Right atrium auricular region (tissue), 2 donors: ENCODE results near the gene NOTCH1. TPM values are rescaled to one million over a fixed set of nuclear protein-coding genes. Genes with fewer than 3 reads are reported as not detected.

Source experiments
- DNase-seq: peaks from one replicate; pipeline ENCODE4 v3.0.0-alpha.2; 2019; ENCODE audit warnings: low spot score
- H3K27ac ChIP-seq, 2 donors: fragments of 200-600 bp; sonication (generic); 1 replicate in 1 of 2; 2 replicates in 1 of 2; pipeline ENCODE4 v1.5.1; 2016 to 2019
- H3K27me3 ChIP-seq, 2 donors: fragments of 200-600 bp; sonication (generic); one replicate each; pipeline versions ENCODE4 v1.5.1 to v1.6.0; 2017 to 2019
- H3K36me3 ChIP-seq: fragments of 200-600 bp; sonication (generic); one replicate; pipeline ENCODE4 v1.5.1; 2016
- H3K4me1 ChIP-seq, 2 donors: fragments of 200-600 bp; sonication (generic); one replicate each; pipeline versions ENCODE4 v1.5.1 to v1.6.0; 2017 to 2019
- H3K4me3 ChIP-seq, 2 donors: fragments of 200-600 bp; sonication (generic); 1 replicate in 1 of 2; 2 replicates in 1 of 2; pipeline ENCODE4 v1.5.1; 2017 to 2019; ENCODE audit warnings: mild to moderate bottlenecking in 1 of 2, moderate library complexity in 1 of 2
- H3K9me3 ChIP-seq, 2 donors: fragments of 200-600 bp; sonication (generic); one replicate each; pipeline ENCODE4 v1.5.1; 2019
- total RNA-seq, 2 donors: library from RNA; depleted of rRNA; stranded (reverse); fragments of >200 nt; gene quantifications; one replicate each; pipeline ENCODE4 v1.1.0, GENCODE V29; 2016
- TF ChIP-seq, protein P1 (sequence below), 2 donors: fragments of 200-600 bp; sonication (generic); IDR thresholded peaks; one replicate each; pipeline ENCODE4 v1.5.1; 2019; ENCODE audit warnings: antibody characterized with exemption in 2 of 2

The NOTCH1 gene
- total RNA-seq, 2 donors from 2014 or later = 14.2 to 39.7 TPM

DNA sequence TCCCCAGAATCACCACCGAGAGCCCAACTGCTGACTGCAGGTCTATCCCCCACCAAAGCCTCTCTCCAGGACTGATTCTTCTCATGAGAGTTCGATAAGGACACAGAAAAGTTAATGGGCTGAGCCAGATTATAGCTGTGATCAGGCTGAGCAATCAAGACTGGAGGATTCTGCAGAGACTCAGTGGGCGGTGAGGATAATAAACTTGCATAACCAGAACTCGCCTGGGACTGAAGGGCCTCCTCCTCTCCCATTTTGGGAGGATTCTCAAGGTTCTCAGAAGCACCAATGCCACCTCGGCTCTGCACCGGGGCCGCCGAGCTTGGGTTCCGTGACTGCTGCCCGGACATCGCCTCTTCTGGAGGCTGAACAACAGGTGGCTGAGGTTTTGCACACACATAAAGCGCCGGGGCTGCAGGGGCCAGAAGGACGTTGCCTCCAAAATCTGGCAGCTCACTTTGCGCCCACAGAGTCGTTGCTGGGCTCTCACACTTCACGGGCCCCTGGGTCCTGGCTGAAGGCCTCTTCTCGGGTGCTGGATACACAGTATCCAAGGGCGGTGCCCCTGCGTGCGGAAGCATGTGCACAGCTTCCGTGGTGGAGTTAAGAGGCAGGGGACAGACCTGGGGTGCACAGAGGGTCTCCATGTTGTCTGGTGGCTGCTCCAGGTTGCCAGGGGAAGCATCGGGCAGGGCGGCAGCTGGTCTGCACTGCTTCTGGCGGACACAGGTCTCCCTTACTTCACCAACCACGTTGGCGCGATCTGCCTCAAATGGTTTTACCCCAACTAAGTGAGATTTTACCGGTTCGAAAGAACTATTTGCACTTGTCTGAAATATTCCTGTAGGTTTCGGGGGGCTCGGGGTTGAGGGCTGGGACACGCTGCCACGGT lies 70.6 kb downstream of the NOTCH1 start:
- Histone ChIP-seq H3K27me3 (no peaks in the 10 kb centered on the region), H3K9me3 (no peaks in the 10 kb centered on the region), H3K4me1 (no peaks in the 10 kb centered on the region), H3K27ac (no peak overlapping the region), H3K36me3 (peaks cover 67% of the 10 kb centered on the region), H3K4me3 (no peak overlapping the region)
- DNase-seq = no peak
- TF ChIP-seq, protein P1, sequence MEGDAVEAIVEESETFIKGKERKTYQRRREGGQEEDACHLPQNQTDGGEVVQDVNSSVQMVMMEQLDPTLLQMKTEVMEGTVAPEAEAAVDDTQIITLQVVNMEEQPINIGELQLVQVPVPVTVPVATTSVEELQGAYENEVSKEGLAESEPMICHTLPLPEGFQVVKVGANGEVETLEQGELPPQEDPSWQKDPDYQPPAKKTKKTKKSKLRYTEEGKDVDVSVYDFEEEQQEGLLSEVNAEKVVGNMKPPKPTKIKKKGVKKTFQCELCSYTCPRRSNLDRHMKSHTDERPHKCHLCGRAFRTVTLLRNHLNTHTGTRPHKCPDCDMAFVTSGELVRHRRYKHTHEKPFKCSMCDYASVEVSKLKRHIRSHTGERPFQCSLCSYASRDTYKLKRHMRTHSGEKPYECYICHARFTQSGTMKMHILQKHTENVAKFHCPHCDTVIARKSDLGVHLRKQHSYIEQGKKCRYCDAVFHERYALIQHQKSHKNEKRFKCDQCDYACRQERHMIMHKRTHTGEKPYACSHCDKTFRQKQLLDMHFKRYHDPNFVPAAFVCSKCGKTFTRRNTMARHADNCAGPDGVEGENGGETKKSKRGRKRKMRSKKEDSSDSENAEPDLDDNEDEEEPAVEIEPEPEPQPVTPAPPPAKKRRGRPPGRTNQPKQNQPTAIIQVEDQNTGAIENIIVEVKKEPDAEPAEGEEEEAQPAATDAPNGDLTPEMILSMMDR (IDR thresholded peaks at IDR 0.05) = no peak

DNA sequence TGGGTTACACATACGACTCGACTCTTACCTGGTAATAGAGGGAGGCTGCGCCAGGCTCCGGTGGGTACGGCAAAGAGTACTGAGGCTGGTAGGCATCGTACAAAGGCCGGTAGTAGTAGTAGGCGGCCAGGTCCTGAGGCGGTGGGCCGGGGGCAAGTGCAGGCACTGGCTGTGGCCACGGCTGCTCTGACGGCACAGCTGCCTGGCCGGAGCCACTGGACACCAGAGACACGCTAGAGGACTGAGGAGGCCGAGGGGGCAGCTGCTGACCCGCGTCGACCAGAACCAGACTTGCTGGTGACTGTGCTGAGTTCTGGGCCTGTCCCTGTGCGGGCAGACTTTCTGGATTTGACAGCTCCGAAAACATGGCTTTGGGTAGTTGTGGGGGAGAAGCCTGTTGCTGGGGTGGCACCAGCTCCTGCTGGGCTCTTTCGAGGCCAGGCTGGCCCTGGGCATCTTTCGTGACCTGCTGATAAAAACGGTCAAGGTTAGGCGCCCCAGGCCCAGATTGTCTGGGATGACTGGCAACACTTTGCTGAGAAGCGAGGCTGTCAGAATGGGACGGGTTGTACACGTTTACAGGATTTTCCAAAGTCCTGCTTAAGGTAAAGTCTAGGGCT lies 71.7 kb downstream of the NOTCH1 start:
- Histone ChIP-seq H3K9me3 (no peaks in the 10 kb centered on the region), H3K36me3 (peaks cover 78% of the 10 kb centered on the region), H3K27ac (no peak overlapping the region), H3K27me3 (no peaks in the 10 kb centered on the region), H3K4me1 (no peaks in the 10 kb centered on the region), H3K4me3 (no peak overlapping the region)
- DNase-seq = no peak
- TF ChIP-seq, protein P1 (IDR thresholded peaks at IDR 0.05) = no peak

DNA sequence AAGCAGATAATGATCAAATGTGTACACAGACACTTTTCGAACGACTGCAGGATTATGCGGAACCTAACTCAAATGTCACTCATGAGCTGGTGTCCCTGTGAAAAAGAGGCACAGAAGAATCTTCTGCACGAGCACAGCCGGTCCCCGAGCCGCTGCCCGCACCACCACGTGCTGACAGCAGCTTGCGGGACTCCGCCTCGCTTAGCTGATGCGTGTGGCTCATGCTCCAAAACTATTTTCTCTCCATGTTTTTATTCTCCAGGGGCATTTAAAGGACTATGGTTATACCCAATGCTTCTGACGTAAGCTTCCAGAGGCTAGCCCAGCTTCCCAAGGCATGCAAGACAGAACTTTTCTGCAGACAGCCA lies 72.5 kb downstream of the NOTCH1 start:
- Histone ChIP-seq H3K9me3 (no peaks in the 10 kb centered on the region), H3K27ac (no peak overlapping the region), H3K36me3 (peaks cover 82% of the 10 kb centered on the region), H3K27me3 (no peaks in the 10 kb centered on the region), H3K4me3 (no peak overlapping the region), H3K4me1 (no peaks in the 10 kb centered on the region)
- TF ChIP-seq, protein P1 (IDR thresholded peaks at IDR 0.05) = no peak
- DNase-seq = no peak

DNA sequence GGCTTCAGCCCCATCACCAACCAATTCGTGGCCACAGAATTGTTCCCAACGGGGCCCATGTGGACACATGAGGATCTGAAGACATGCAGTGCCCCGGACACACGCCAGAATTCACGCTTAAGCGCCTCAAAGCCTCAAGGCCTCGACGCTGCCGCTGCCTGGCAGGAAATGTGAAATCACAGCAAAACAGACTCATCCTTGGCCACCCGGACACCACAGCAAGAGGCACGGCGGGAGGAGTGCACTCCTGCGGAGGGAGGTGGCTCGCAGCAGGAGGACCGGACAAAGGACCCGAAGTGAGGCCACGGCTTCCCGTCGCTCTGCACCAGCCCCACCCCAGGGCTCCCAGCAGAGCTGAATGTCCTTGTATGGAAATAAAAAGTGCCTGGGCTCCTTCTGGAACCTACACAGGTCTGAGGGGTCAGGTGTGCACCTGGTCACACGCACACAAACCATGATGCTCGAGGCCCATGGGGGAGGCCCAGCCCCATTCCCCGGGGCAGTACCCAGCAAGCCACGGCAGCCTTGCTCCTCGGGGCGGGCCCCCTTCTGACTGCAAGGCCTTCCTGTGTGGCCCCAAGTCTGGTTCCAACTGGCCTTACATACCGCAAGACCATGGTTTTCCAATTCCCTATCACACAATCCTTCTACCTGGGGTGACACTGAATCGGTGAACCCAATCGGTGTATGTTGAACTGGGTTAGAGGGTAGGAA lies 73.1 kb downstream of the NOTCH1 start:
- TF ChIP-seq, protein P1 (IDR thresholded peaks at IDR 0.05) = no peak
- no peak overlapping the region for H3K27ac ChIP-seq
- H3K9me3 ChIP-seq = no peaks in the 10 kb centered on the region
- no peak for DNase-seq
- no peak overlapping the region for H3K4me3 ChIP-seq
- no peaks in the 10 kb centered on the region for H3K27me3 ChIP-seq
- H3K4me1 ChIP-seq = no peaks in the 10 kb centered on the region
- peaks cover 88% of the 10 kb centered on the region for H3K36me3 ChIP-seq

- Histone ChIP-seq H3K36me3 (peaks cover 91% of the 10 kb centered on the region), H3K27me3 (no peaks in the 10 kb centered on the region), H3K9me3 (no peaks in the 10 kb centered on the region), H3K4me1 (no peaks in the 10 kb centered on the region), H3K27ac (no peak overlapping the region), H3K4me3 (no peak overlapping the region)
- TF ChIP-seq, protein P1 (IDR thresholded peaks at IDR 0.05) = no peak
- DNase-seq = no peak
Observed at GRCh38 chr9:136471802-136472487, 73.9 kb downstream of the NOTCH1 start.
